GM21360 (cell line): Measurements from ENCODE around the gene KCND2.

Experiments
- ATAC-seq: cut with Tn5 transposase; IDR thresholded peaks from one replicate; pipeline ENCODE4 v1.9.1; 2021; ENCODE audit warnings: mild to moderate bottlenecking, moderate library complexity; ENCODE audit not compliant: unreplicated experiment

KCND2 gene

DNA sequence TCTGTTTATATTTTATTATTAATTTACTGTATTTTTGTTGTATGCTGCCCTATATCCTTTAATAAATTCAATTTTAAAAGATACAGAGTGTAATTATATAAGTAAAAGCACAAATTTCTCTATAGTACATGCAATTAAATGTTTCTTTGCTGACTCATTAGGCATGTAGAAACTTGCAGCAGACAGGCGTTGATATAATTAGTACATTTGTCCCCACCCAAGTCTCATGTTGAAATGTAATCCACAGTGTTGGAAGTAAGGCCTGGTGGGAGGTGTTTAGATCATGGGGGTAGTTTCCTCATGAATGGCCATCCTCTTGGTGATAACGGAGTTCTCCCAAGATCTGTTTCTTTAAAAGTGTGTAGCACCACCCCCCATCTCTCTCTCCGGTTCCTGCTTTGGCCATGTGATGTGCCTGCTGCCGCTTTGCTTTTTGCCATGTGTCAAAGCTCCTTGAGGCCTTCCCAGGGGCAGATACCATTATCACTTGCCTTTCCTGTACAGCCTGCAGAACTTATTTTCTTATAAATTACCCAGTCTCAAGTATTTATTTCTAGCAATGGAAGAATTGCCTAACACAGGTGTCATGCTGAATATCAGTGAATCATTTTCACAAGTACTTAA is 521.2 kb downstream of the KCND2 start:
- ATAC-seq, result no peak

- ATAC-seq, result no peak
Measured at GRCh38 chr7:120797026-120797645, 524.2 kb downstream of the KCND2 start.

- no peak for ATAC-seq
Measured at GRCh38 chr7:120799147-120799546, 526.2 kb downstream of the KCND2 start.
